Measurements from ENCODE around the gene PIK3AP1. TPM values are rescaled to one million over a fixed set of nuclear protein-coding genes. Genes with fewer than 3 reads are reported as not detected.

Gene PIK3AP1
- total RNA-seq, 1 experiment from 2014 or later: 7.1 TPM

DNA sequence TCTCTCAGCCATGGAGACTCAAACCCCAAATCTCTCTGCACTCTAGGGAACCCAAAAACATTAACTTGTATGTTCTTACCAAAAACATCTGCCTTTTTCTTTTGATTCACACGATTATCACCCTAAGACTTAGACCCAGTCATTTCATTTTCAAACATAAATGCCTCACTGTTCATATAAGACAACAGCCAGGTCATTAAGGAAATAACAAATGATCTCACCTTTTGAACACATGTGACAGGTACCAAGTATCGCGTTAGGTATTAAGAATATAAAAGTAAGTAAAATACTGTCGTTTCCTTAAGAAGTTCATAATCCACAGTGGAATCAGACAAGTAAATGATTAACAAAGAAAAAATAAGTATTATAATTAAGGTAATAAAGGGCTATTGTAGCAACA lies 142.3 kb downstream of the PIK3AP1 start (continued):
- TF ChIP-seq ELF1 (IDR thresholded peaks at IDR 0.05; ENCODE audit: borderline replicate concordance, low read depth) (no peak), SIN3A (IDR thresholded peaks at IDR 0.05; ENCODE audit: low read depth) (no peak), RAD21 (IDR thresholded peaks at IDR 0.05; ENCODE audit: low read depth) (no peak), SP1 (IDR thresholded peaks at IDR 0.05; ENCODE audit: low read depth) (no peak)

DNA sequence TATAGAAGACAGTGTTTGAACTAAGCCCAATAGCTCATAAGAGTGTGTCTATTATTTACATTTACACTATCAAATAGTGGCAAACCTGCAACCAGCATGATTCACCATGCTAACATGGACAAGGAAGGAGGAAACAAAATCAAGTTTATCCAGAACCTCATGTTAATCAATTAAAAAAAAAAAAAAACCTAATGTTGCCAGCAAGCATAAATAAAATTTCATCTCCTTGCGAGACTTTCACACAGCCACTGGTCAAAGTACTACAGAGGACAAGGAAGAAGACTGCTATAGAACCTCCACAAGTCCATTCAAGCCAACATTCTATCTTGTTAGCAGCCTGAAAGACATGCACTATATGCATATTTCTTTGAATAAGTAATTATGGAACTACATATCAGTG lies 143.2 kb downstream of the PIK3AP1 start:
- H3K27me3 ChIP-seq (ENCODE audit: insufficient read depth, low read length): no peaks in the 10 kb centered on the region
- ATAC-seq (no peak), DNase-seq (ENCODE audit: low read depth, low spot score) (no peak)
- peaks cover 4 to 6% of the 10 kb centered on the region in 2 experiments; a peak in 2 of 4 replicates for H3K36me3 ChIP-seq (ENCODE audit: control insufficient read depth in 1 of 2, insufficient read depth in 2 of 2, low read length in 2 of 2)
- H3K4me2 ChIP-seq (ENCODE audit: low read length): no peak overlapping the region
- intact Hi-C loops (cut with micrococcal nuclease): loop anchor here (5.0 kb wide), 1 partner anchor 255 kb away; the partner anchor contains the start of gene LCOR
- H3K9ac ChIP-seq (ENCODE audit: low read length): no peak overlapping the region
- CTCF ChIA-PET: interaction anchor here (1.0 kb wide), 1 partner anchor 20 kb away, joined by 3 read pairs; no protein-coding TSS in a partner anchor
- H4K20me1 ChIP-seq (ENCODE audit: insufficient read depth): peaks cover 39% of the 10 kb centered on the region; the same call in 1 of the 2 replicates
- RAD21 ChIA-PET (ENCODE audit: low non-redundant PET in 1 of 2, low total read pairs in 2 of 2, uncharacterized antibody in 2 of 2, unreplicated experiment in 2 of 2): no interaction called here
- peaks cover 99% of the 10 kb centered on the region for H3K79me2 ChIP-seq (ENCODE audit: insufficient read depth, low read length)
- no peak overlapping the region for H3K4me3 ChIP-seq (replicated peaks in 1 of 2; ENCODE audit: low read depth in 1 of 2, low read length in 2 of 2)
- POLR2A ChIA-PET: no interaction called here
- no peaks in the 10 kb centered on the region for H3K9me3 ChIP-seq (ENCODE audit: control insufficient read depth in 1 of 2, insufficient read depth in 1 of 2, low read depth in 1 of 2, low read length in 2 of 2)
- H3K27ac ChIP-seq (ENCODE audit: low read depth, low read length): no peak overlapping the region
- H3K4me1 ChIP-seq (ENCODE audit: control insufficient read depth in 1 of 2, insufficient read depth in 2 of 2, low read length in 2 of 2): peaks cover 0 to 4% of the 10 kb centered on the region in 2 experiments; a peak in 1 of 4 replicates
- H3K9me2 ChIP-seq (ENCODE audit: insufficient read depth): no peaks in the 10 kb centered on the region
- BruUV-seq (replicated peaks): no TSS peak
- TF ChIP-seq YY1 (IDR thresholded peaks at IDR 0.05; ENCODE audit: extremely low read depth, insufficient replicate concordance, low read depth, low read length) (no peak), ZFX (IDR thresholded peaks at IDR 0.05) (no peak), FOSL1 (IDR thresholded peaks at IDR 0.05; ENCODE audit: low read depth) (no peak), CBX3 (IDR thresholded peaks at IDR 0.05; ENCODE audit: low read depth) (no peak), ATF3 (IDR thresholded peaks at IDR 0.05) (no peak), POLR2AphosphoS5 (IDR thresholded peaks at IDR 0.05; ENCODE audit: low read depth, low read length) (no peak), EZH2 (IDR thresholded peaks at IDR 0.05) (no peak), ELF1 (IDR thresholded peaks at IDR 0.05; ENCODE audit: borderline replicate concordance, low read depth) (no peak), RAD21 (IDR thresholded peaks at IDR 0.05; ENCODE audit: low read depth) (no peak), MAX (IDR thresholded peaks at IDR 0.05) (no peak), ZNF274 (IDR thresholded peaks at IDR 0.05; ENCODE audit: low read depth, low read length) (no peak), EGR1 (IDR thresholded peaks at IDR 0.05; ENCODE audit: low read depth) (no peak), SP1 (IDR thresholded peaks at IDR 0.05; ENCODE audit: low read depth) (no peak), JUND (IDR thresholded peaks at IDR 0.05) (no peak)
- TF ChIP-seq, protein P1, sequence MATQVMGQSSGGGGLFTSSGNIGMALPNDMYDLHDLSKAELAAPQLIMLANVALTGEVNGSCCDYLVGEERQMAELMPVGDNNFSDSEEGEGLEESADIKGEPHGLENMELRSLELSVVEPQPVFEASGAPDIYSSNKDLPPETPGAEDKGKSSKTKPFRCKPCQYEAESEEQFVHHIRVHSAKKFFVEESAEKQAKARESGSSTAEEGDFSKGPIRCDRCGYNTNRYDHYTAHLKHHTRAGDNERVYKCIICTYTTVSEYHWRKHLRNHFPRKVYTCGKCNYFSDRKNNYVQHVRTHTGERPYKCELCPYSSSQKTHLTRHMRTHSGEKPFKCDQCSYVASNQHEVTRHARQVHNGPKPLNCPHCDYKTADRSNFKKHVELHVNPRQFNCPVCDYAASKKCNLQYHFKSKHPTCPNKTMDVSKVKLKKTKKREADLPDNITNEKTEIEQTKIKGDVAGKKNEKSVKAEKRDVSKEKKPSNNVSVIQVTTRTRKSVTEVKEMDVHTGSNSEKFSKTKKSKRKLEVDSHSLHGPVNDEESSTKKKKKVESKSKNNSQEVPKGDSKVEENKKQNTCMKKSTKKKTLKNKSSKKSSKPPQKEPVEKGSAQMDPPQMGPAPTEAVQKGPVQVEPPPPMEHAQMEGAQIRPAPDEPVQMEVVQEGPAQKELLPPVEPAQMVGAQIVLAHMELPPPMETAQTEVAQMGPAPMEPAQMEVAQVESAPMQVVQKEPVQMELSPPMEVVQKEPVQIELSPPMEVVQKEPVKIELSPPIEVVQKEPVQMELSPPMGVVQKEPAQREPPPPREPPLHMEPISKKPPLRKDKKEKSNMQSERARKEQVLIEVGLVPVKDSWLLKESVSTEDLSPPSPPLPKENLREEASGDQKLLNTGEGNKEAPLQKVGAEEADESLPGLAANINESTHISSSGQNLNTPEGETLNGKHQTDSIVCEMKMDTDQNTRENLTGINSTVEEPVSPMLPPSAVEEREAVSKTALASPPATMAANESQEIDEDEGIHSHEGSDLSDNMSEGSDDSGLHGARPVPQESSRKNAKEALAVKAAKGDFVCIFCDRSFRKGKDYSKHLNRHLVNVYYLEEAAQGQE (IDR thresholded peaks at IDR 0.05; ENCODE audit: low read depth): no peak
- TF ChIP-seq, protein P2, sequence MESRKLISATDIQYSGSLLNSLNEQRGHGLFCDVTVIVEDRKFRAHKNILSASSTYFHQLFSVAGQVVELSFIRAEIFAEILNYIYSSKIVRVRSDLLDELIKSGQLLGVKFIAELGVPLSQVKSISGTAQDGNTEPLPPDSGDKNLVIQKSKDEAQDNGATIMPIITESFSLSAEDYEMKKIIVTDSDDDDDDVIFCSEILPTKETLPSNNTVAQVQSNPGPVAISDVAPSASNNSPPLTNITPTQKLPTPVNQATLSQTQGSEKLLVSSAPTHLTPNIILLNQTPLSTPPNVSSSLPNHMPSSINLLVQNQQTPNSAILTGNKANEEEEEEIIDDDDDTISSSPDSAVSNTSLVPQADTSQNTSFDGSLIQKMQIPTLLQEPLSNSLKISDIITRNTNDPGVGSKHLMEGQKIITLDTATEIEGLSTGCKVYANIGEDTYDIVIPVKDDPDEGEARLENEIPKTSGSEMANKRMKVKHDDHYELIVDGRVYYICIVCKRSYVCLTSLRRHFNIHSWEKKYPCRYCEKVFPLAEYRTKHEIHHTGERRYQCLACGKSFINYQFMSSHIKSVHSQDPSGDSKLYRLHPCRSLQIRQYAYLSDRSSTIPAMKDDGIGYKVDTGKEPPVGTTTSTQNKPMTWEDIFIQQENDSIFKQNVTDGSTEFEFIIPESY (IDR thresholded peaks at IDR 0.05; ENCODE audit: extremely low read depth, insufficient replicate concordance, low read length): no peak
- H2AFZ ChIP-seq (ENCODE audit: low read depth, low read length, poor library complexity, severe bottlenecking): no peak overlapping the region

Measured in HCT116 (cell line).